ENCODE results near the gene C3orf18.

- no peak for TF ChIP-seq POLR2A (IDR thresholded peaks at IDR 0.05; ENCODE audit: borderline replicate concordance, extremely low read depth, insufficient read depth, insufficient read length)
- no peak for TF ChIP-seq POLR2AphosphoS5 (IDR thresholded peaks at IDR 0.05; ENCODE audit: low read depth, low read length)
- no peak for TF ChIP-seq FOSL1 (IDR thresholded peaks at IDR 0.05; ENCODE audit: low read depth)
- no peak for TF ChIP-seq CTCF (IDR thresholded peaks at IDR 0.05 in 2 of 3, conservative IDR thresholded peaks at IDR 0.05 in 1 of 3; ENCODE audit: borderline replicate concordance in 1 of 3, insufficient read depth in 1 of 3, low read depth in 2 of 3, low read length in 2 of 3)
- no peak for TF ChIP-seq JUND (IDR thresholded peaks at IDR 0.05)
- no peak for TF ChIP-seq CBX3 (IDR thresholded peaks at IDR 0.05; ENCODE audit: low read depth)
- no peak for TF ChIP-seq ZNF274 (IDR thresholded peaks at IDR 0.05; ENCODE audit: low read depth, low read length)
Observed at GRCh38 chr3:50563867-50564266, 3.7 kb downstream of the C3orf18 start.
